Right kidney (tissue), 1 donor: ENCODE measurements around the gene CMYA5.

Experiments used
- DNase-seq: peaks from one replicate; pipeline ENCODE4 v3.0.0-alpha.2; 2016

The CMYA5 gene

DNA sequence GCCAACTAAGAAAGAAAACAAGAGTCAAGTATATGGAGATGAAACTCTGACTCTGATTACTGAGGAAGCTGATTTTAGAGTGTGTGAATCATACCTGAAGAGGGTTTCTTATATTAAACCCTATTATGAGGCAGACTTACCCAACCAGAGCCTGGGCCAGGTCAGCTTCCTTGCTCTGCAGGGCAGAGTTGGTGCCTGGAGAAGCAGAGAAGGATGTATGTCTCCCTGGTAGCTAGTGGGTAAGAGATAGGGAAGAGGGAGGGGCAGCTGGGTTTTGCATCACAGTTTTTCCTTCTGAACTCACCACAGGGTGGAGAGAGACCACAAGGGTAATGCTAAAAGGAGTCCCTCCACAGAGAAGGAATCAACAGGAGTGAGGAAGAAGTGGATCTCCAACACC is 104.1 kb downstream of the CMYA5 start:
- DNase-seq, result no peak

DNA sequence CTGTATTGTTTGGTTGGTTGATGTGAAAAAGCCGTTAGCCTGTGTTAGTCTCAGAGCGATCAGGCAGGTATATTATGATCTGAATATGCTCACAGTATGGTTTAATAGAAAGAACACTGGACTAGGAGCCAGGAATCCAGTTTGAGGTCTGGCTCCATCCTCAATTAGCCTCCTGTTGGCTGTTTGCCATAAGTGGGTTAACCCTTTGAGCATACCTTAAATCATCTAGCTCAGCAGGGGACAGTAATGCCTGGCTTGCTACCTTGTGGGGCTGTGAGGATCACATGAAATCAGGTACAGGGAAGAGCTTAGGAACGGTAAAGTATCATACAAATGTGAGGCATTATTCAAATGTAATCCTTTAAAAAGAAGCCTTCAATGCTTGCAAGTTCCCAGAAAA is 104.7 kb downstream of the CMYA5 start:
- no peak for DNase-seq

DNA sequence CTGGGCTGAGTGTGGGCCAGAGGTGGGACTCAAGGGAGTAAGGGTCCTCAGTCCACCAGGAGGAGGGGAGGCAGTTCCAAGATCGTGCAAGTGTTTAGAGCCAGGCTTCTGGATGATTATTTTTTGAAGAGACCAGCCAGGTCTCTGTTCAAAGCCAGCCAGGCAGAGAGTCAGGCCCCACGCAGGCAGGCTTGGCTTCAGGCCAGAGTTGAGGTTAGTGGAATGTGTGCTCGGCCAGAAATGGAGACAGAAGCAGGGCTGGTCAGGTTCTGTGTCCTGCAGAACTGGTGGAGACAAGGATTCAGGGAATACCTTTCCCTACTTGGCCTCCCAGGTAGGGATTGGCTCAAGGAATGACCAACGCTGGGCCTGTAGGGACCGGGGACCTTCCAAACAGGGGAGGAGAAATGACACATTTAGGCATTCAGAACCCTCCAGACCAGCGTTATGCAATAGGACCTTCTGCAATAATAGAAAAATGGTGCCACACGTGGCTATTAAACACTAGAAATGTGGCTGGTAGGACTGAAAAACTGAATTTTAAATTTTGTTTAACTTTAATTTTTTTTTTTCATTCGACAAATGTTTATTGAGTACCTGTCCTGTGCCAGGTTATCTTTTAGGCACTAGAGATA is 106.2 kb downstream of the CMYA5 start:
- DNase-seq, result no peak

DNA sequence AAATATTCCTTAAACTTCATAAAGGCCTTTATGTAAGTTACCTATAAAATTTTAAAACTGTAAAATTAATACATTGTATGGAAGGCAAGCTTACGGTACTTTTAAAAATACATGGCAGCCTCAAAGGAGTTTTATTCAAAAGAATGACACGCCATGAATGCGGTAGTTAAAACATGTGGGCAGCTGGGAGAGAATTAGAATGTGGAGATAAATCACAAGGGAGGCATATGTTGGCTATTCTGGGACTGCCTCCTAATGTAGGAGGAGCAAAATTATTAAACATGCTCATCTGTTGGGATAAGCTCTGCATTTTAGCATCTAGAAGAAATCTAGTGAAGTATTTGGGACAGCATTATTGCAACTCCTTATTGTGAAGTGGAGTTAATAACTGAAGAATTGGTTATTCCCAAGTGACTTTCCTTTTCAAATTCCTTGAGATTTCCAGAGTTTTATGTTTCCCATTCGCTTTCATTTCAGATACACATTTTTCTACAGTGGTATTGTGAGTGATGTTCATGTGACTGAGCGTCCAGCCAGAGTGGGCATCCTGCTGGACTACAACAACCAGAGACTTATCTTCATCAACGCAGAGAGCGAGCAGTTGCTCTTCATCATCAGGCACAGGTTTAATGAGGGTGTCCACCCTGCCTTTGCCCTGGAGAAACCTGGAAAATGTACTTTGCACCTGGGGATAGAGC is 109.4 kb downstream of the CMYA5 start:
- no peak for DNase-seq

DNA sequence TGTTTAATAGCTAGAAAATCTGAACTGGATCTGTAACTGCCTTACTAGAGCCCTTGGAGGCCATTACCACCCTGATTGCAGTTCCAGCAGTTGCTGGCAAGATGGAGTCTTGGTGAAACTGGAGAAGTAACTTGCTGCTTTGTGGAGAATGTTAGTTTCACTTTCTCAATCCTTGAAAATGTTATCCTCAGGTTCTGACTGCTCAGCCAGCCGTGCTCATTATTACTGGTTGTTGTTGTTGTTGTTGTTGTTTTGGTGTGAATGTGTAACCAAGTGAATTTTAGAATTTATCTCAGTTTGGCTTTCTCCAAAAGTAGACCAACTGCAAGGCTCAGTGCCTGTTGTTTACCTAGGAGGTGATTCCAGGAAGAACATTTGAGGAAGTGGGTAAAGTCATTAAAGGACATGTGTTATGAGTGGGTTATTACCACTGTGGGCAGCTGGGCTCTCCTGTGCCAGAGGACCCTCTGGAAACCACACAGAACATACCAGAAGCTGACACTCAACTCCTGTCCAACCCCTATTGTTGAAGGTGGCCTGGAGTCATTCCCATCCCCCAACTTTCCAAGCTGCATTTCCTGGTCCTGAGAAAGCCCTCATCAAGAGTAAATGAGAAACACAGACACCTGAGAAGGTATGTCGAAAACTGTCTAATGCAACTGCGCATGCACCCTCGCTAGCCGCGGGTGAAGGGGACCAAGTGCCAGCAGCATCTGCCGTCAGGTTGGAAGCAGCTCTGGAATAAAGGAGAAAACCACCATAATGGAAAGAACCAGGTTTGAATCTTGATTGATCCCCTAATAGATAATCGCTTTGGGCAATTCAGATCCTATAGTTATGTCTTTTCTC is 111.6 kb downstream of the CMYA5 start:
- DNase-seq, result no peak

DNA sequence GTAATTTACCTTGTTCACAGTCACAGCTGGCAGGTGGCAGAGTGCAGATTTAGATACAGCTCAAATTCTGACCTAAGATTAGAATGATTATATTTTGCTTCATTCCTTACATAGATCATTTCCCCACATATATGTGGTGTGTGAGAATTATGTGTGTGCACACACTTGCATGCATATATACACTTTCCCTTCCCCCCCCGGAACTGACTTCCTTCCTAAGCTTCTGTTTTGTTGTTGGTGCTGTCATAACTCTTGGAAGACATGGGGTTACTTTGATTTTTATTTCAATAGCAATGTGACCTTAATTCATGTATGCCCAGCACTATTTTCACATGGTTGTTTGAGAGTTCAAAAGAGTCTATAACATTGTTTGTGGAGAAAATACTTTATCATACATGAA is 112.8 kb downstream of the CMYA5 start:
- DNase-seq, result no peak

DNA sequence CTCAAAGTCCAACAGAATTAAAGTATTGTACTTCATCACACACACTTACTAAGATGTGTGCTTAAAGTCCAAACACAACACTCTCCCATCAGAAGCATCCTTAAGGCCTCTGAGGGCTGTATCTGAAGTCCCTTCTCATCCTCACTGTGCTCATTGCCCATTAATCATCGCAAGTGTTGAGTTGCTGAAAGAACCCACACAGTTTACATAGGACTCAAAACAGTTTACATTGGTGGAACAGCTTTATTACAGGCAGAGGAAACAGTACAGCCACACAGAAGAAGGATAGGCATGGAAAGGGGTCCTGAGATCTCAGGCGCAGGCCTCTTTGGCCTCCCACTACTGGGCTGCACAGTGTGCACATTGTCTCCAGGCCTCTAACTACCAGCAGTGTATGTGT is 113.4 kb downstream of the CMYA5 start:
- no peak for DNase-seq

DNA sequence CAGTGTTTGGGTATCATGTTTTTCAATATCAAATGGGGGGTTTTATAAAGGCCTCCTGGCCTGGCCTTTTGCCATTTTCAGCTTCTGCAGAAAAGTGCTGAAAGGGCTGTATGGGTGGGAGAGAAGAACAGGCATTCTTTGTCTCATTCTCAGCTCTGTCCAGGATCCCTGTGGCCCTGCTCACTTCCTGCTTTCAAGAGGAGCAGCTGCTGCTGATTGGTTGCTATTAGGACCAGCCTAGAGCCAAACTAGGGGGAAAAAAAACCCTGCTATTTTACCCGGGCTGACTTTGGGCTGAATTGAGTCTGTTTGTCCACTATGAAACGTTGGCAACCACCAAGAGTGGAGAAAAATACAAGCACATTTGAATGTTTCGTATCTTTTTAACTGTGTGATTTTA is 117.1 kb downstream of the CMYA5 start:
- no peak for DNase-seq

DNA sequence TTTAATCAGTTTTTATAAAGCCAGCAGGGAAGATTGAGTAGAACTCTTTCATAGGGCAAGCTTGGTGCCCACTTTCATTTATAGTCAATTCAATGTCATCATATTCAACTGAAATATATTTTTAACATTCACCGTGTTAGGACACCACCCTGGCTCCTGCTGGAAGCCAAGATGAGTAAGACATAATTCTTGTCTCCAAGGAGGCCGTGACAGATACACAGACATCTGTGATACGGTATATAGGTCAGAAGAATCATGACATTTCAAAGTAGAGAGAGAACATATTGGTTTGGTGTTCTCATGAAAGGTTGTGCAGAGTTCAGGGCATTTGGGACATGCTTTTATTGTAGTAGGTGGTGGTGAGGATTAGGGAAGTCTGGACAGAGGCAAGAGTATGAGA is 120.1 kb downstream of the CMYA5 start:
- DNase-seq, result no peak

DNA sequence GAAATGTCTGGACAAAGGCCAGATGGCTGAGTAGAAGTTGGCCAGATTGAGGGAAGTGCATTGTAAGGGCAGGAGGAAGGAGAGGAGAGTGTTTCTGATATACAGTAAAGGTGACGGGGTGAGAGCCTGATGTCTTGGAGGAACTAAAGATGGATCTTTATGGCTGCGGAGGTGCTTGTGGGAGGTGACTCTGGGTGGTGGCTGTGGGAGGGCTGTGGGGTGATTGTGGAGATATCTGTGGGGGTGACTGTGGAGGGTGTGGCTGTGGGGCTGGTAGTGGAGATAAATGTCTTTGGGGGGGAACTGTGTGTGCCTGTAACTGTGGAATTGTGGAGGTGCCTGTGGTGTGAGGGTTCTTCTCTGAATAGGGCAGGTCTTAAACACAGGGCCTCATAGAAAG is 121.4 kb downstream of the CMYA5 start:
- no peak for DNase-seq

DNA sequence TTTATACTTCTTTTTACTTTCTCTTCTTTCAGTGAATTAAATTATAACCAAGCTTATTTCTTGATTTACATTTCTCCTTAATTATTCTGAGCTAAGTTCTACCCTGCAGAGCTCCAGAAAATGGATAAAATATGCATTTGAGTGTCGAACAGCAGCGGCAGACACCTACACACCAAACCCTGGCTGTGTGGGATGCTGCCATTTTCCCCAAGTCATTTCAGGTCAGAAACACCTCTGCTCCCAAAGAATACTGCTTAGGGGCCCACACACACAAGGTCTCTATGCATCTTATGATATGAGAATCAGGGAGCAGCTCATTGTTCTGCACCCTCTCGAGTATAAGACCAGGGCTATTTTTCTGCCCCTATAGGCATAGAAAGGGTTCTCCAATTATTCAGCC is 122.3 kb downstream of the CMYA5 start:
- no peak for DNase-seq

DNA sequence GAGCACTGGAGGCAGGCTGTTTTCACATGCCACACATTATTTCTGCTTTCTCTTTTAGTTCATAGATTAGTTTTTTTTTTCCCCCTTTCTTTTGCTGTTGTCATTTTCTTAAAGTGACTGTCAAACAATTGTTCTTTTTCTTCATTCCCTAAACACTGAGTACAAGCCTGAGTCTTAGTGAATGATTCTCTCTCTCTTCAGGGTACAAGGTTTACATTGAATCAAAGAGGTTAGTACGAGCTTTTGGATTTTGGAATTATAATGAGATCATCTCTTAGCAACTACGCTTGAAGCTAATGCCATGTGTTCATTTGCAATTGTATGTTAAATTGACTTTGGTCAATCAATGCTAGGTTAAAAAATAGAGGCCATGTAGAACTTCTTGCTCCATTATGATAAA is 125.1 kb downstream of the CMYA5 start:
- DNase-seq, result no peak

DNA sequence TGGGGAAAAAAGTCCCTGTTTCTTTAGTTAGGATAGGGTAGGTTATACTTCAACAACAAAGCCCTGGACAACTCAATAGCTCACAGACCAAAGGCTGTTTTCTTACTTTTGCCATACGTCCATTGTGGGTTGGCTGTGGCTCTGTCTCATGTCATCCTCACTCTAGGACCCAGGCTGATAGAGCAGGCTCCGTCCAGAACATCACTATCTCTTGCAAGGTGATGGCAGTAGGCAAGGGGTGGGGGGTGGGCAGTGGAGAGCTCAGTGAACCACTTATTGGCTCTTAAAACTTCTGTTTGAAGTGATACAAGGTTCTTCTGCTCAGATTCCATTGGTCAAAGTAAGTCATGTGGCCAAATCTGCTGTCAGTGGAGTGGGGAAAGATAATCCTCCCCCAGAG is 126.4 kb downstream of the CMYA5 start:
- DNase-seq, result no peak

DNA sequence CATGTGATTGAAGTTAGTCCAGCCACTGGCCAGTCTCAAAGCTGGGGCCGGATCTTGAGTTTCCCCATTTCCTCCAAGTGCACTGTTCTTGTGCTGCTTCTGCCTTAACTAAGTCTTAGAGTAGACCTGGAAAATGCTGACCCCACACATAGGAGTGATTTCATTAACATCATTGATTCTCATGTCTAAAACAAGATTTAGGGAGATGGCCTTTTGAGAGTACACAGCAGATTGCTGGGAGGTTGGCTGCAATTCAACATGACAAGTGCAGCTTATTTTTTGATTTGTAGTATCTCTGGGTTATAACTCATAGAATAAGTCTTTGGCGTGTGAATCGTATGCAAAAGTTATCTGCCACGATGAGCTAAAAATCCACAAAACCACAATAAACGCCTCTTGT is 131.0 kb downstream of the CMYA5 start:
- no peak for DNase-seq

DNA sequence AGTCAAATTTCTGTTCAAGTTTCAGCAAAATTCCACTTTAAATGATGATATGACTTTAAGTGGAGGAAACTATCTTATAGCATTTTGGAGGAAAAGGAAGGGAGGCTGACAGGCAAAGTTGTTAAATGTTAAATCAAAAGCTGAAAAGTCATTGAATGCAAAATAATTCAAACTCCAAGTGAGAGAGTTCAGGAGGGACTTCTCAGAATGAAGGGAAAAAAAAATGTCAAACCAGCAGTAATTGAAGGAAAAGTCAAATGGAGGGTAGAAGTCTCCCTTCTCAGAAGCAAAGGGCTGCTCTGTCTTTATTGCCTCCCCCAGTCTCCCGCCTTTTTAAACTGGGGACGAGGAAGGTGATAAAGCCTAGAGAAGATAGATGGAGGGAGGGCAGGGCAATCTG is 134.8 kb downstream of the CMYA5 start:
- DNase-seq, result no peak

DNA sequence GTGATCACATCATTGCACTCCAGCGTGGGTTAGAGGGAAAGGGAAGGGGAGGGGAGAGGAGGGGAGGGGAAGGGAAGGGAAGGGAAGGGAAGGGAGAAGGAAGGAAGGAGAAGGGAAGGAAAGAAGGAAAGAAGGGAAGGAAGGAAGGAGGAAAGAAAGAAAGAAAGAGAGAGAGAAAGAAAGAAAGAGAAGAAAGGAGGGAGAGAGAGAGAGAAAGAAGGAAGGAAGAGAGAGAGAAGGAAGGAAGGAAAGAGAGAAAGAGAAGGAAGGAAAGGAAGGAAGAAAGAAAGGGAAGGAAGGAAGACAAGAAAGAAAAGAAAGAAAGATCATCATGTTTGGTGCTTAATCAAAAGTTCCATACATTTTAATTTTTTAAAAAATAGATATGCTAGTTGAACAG is 136.2 kb downstream of the CMYA5 start:
- no peak for DNase-seq

DNA sequence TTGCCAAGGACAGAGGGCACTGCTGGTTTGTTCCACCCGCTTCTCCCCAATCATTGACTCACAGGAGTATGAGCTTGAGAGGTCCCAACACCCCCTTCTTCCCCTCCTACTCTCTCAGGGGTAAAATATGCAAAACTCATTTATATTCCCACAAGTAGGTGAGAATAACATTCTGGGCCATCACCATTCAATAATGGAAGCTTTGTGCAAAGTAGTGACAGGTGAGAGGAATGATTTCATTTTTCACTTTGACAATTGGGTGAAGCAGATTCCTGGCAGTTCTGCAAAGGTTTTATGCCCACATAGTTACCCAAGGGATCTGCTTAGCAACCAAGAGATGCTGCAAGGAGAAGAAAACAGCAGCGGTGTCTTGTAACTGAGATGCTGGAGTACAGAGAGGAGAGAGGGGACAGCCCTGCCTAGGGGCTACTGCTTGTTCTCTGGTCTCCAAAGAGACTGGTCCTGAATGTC is 137.6 kb downstream of the CMYA5 start:
- DNase-seq, result no peak

DNA sequence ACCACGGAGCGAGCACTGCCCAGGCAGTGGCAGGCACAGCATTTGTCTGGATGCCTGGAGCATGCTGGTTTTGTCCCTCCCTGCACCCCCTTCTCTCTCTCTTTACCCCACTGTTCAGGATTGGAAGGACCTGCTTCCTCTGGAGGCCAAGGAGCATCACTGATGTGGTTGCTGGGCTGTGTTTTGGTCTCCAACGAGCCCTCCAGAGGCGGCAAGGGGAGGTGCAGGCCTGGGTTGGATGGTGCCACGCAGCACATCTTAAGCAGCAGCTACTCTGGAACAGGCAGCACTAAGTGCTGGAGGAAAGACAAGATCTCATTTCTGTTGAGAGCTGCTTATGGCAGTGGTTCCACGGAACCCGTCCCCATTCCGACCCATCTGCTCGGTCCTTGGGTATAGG is 139.6 kb downstream of the CMYA5 start:
- no peak for DNase-seq

DNA sequence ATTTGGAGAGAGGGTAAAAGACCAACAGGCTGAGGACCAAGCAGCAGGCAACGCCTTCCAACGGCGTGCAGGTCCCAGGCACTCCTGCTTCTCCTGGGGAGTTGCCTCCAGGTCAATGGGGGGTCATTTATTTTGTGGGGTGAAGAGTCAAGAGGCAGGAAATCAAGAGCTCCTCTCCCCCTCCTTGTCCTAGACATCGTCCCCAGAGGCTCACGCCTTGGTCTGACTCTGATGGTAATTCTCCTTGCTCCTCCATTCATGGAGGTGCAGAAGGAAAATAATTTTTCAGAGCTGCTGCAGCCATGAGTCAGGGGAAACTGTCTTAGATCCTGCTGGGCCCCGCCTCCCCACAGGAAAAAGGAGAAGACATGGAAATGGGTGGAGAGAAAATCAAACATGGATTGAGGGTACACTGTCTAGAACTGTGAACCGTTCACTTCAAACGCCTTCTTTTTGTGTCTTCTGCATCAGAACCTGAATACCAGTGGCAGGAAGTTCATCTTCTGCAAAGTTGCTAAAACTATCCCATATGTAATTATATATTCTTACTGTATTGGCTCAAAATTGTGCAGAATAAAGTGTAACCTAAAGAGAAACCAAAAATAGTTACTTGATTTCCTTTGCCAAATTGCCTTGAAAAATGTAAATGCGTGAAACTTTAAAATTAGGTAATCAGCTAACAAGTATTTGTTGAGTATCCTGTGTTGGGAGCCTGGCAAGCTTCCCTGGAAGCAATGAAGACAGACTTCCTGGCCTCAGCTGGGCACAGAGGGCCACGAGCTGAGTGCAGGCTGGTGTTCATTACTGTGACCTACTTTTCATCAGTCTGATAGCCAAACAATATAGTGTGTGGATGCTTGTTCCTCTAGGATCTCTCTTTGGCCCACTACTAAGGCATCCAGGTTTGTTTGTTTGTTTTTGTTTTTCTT is 142.0 kb downstream of the CMYA5 start:
- DNase-seq, result no peak

DNA sequence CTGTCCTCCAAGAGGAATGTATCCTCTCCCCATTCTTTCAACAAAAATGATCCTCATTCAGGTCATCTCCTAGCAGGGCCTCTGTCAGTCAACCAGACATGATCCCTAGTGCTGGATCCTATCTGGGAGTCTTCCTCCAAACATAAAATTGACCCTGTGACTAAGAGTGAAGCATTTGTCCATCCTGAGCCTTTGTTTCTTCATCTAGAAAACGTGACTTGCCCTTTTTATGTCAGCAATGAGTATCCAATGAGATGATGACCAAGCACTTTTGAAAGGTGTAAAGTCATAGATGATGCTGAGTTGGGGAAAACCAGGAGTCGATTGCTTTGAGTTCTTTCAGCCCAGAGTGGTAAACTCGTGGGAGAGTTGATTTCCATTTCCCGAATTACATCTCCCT is 143.3 kb downstream of the CMYA5 start:
- no peak for DNase-seq

DNA sequence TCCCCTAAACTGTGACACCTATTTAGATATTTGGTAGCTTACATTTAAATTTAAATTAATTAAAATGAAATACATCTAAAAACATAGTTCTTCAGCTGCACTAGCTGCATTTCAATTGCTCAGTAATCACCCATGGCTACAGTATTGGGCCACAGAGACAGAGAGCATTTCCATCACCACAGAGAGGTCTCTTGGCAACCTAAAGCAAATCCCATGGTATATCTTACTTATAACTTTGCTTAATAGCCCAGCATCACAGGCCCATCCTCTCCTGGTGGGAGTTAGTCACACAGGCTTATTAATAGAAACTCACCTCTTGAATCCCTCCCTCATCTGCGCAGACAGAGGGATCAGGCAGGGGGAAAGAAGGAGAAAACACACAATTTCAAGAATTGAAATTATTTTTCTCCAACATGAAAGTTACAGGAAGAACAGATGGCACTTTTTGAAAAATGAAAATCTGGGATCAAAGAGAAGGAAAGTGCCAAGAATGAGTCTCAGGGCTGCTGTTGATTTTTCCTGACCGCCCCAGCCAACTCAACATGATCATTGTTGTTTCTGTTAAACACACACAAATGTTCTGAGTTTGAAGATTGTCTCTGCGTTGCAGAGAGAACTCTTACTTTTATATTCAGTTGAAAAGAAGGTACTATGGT is 144.6 kb downstream of the CMYA5 start:
- DNase-seq, result no peak
